ENCODE data around the gene AMD1. TPM values are rescaled to one million over a fixed set of nuclear protein-coding genes. Genes with fewer than 3 reads are reported as not detected.

AMD1 gene
- total and polyA plus RNA-seq, 10 of the 15 experiments (the other 5 are each of a cell fraction or from before 2014, with no cell fraction given): 58.2 to 116 (median 79.3) TPM

- TF ChIP-seq NKRF (conservative IDR thresholded peaks at IDR 0.05) (no peak; the same call in none of the 2 replicates), RELB (IDR thresholded peaks at IDR 0.05; ENCODE audit: low read depth) (peak; percentile 43), RAD21 (IDR thresholded peaks at IDR 0.05; ENCODE audit: insufficient read depth, low read depth, low read length) (no peak), YY1 (IDR thresholded peaks at IDR 0.05; ENCODE audit: low read depth, low read length) (no peak; the same call in 1 of the 2 replicates), STAT3 (IDR thresholded peaks at IDR 0.05; ENCODE audit: low read depth, low read length) (no peak), SIN3A (IDR thresholded peaks at IDR 0.05; ENCODE audit: low read depth, low read length) (no peak)
These were observed 1.7 kb downstream of the AMD1 start (continued) for GRCh38 chr6:110876170-110876773.

Measured in GM12878 (cell line).